Nephron (organoid): ENCODE results near the gene NCAN.
"Not testable (repeated sequence)": the region's sequence is repeated elsewhere in the genome, so short reads cannot be mapped to it uniquely, and the experiment has no call there.

ENCODE experiments used
- H3K27ac Mint-ChIP-seq, 3 experiments: 2 replicates each; pipeline ENCODE4 v1.8.0; 2020; ENCODE audit warnings: mixed read lengths in 3 of 3, mild to moderate bottlenecking in 2 of 3, moderate library complexity in 1 of 3
- H3K27me3 Mint-ChIP-seq: 2 replicates; pipeline ENCODE4 v1.8.0; 2021; ENCODE audit warnings: low read depth, mild to moderate bottlenecking, moderate library complexity, mixed read lengths
- H3K36me3 Mint-ChIP-seq: 2 replicates; pipeline ENCODE4 v1.8.0; 2020; ENCODE audit warnings: low read depth, mixed read lengths
- H3K4me1 Mint-ChIP-seq: 2 replicates; pipeline ENCODE4 v1.8.0; 2020; ENCODE audit warnings: mixed read lengths
- H3K4me3 Mint-ChIP-seq, 3 experiments: 2 replicates each; pipeline ENCODE4 v1.8.0; 2020; ENCODE audit warnings: mild to moderate bottlenecking in 3 of 3, mixed read lengths in 3 of 3, moderate library complexity in 2 of 3
- H3K9me3 Mint-ChIP-seq: 2 replicates; pipeline ENCODE4 v1.8.0; 2020; ENCODE audit warnings: mixed read lengths
- CTCF ChIP-seq, 3 experiments: fragments of 200-600 bp; sonication (generic); IDR thresholded peaks; one replicate each; pipeline ENCODE4 v1.5.0; 2021; ENCODE audit warnings: antibody characterized with exemption in 3 of 3; ENCODE audit not compliant: unreplicated experiment in 3 of 3

NCAN gene

GRCh38 chr19:19170053-19170872 is 41.5 kb upstream of the NCAN start, which contains the start of gene MEF2B:
Gene MEF2B, minus strand, starts transcription at chr19:19170263. Its CDS starts 19,528 bp downstream, at chr19:19150735.
- Mint-ChIP-seq H3K9me3 (no peaks in the 10 kb centered on the region), H3K4me1 (peaks cover 29% of the 10 kb centered on the region), H3K36me3 (no peaks in the 10 kb centered on the region), H3K4me3 (peak within 1 kb of the TSS; percentile 32 to 50 (median 46)), H3K27me3 (peaks cover 5% of the 10 kb centered on the region), H3K27ac (peak within 1 kb of the TSS; percentile 6 to 43 (median 40))
- no peak for TF ChIP-seq CTCF (IDR thresholded peaks at IDR 0.05; ENCODE audit: unreplicated experiment in 3 of 3)

GRCh38 chr19:19170873-19171672 is 40.7 kb upstream of the NCAN start:
- Mint-ChIP-seq H3K4me1 (peaks cover 29% of the 10 kb centered on the region), H3K4me3 (peak overlapping the region; percentile 32 to 50 (median 46)), H3K9me3 (no peaks in the 10 kb centered on the region), H3K27ac (peak overlapping the region; percentile 6 to 43 (median 14)), H3K27me3 (peaks cover 5% of the 10 kb centered on the region), H3K36me3 (no peaks in the 10 kb centered on the region)
- TF ChIP-seq CTCF (IDR thresholded peaks at IDR 0.05; ENCODE audit: unreplicated experiment in 3 of 3): no peak

GRCh38 chr19:19171821-19172532 is 39.8 kb upstream of the NCAN start:
- Mint-ChIP-seq H3K9me3 (no peaks in the 10 kb centered on the region), H3K36me3 (no peaks in the 10 kb centered on the region), H3K4me3 (peak overlapping the region in 2 of 3 experiments; percentile 2 to 18), H3K27me3 (peaks cover 5% of the 10 kb centered on the region), H3K27ac (peak overlapping the region in 1 of 3 experiments; percentile 43), H3K4me1 (peaks cover 29% of the 10 kb centered on the region)
- TF ChIP-seq CTCF (IDR thresholded peaks at IDR 0.05; ENCODE audit: unreplicated experiment in 3 of 3): no peak

- H3K27me3 Mint-ChIP-seq, H3K9me3 Mint-ChIP-seq, H3K4me3 Mint-ChIP-seq, H3K27ac Mint-ChIP-seq, H3K36me3 Mint-ChIP-seq: not testable (repeated sequence)
- peaks cover 29% of the 10 kb centered on the region for H3K4me1 Mint-ChIP-seq
Observed at GRCh38 chr19:19173243-19173642, 38.5 kb upstream of the NCAN start.

- Mint-ChIP-seq H3K36me3 (peaks cover 7% of the 10 kb centered on the region), H3K9me3 (no peaks in the 10 kb centered on the region), H3K4me1 (peaks cover 6% of the 10 kb centered on the region), H3K4me3 (no peak overlapping the region), H3K27me3 (no peaks in the 10 kb centered on the region), H3K27ac (no peak overlapping the region)
- no peak for TF ChIP-seq CTCF (IDR thresholded peaks at IDR 0.05; ENCODE audit: unreplicated experiment in 3 of 3)
Observed at GRCh38 chr19:19176950-19177349, 34.8 kb upstream of the NCAN start.
